Suprapubic skin (tissue), 3 donors: Measurements from ENCODE around the gene HCFC1.

ENCODE experiments used
- EP300 ChIP-seq: sonication (generic); formaldehyde crosslinking; IDR thresholded peaks from one replicate; pipeline ENCODE4 v1.6.1; 2017; ENCODE audit warnings: antibody characterized with exemption
- TF ChIP-seq, protein P1 (sequence below), 2 donors: fragments of 200-600 bp in 1 of 2; fragments of 450-650 bp in 1 of 2; sonication (generic) in 1 of 2; IDR thresholded peaks; one replicate each; pipeline ENCODE4 v1.5.1; 2016 to 2019; ENCODE audit warnings: antibody characterized with exemption in 2 of 2, mild to moderate bottlenecking in 1 of 2, moderate library complexity in 1 of 2

DNA sequence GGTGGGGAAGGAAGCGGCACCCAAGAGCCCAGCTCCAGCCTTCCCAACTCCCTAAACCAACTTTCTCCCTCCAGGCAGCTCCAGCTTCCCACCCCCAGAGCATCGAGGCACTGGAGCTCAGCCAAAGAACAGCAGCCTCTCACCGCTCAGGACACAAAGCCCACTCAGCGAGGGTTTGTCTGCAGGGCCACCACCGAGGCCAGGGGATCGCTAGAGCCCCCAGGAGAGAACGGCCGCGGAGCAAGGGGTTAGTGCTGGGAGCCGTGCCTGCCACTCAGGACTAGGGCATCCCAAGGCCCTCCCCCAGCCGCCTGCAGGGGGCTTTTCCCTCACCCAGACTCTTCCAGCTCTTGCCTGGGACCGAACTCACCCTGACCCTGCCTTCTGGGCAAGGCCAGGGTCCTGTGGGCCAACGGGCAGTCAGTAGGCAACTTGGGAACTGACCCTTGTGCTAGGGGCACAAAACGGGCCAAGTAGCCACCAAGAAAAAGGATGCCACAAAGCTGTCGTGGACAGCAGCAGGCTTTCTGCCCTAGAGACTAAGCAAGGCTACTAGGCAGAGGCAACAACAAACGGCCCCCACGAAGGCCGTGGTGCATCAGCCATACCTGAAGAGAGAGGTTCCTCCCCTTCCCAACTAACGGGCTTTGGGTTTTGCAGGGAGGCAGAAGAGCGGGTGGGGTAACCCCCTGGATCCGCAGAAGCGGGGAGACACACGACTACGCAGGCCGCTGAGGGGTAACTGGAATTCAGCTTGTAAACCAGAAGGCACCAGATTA lies 2.3 kb downstream of the HCFC1 start:
- TF ChIP-seq, protein P1, sequence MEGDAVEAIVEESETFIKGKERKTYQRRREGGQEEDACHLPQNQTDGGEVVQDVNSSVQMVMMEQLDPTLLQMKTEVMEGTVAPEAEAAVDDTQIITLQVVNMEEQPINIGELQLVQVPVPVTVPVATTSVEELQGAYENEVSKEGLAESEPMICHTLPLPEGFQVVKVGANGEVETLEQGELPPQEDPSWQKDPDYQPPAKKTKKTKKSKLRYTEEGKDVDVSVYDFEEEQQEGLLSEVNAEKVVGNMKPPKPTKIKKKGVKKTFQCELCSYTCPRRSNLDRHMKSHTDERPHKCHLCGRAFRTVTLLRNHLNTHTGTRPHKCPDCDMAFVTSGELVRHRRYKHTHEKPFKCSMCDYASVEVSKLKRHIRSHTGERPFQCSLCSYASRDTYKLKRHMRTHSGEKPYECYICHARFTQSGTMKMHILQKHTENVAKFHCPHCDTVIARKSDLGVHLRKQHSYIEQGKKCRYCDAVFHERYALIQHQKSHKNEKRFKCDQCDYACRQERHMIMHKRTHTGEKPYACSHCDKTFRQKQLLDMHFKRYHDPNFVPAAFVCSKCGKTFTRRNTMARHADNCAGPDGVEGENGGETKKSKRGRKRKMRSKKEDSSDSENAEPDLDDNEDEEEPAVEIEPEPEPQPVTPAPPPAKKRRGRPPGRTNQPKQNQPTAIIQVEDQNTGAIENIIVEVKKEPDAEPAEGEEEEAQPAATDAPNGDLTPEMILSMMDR (IDR thresholded peaks at IDR 0.05), result no peak
- TF ChIP-seq EP300, result no peak
